Breast epithelium (tissue), 4 donors: ENCODE results near the gene STXBP6. TPM values are rescaled to one million over a fixed set of nuclear protein-coding genes. Genes with fewer than 3 reads are reported as not detected.

Experiments used
- DNase-seq, 2 donors: peaks; one replicate each; pipeline ENCODE4 v3.0.0-alpha.2; 2019; ENCODE audit warnings: low spot score in 2 of 2
- H3K27ac ChIP-seq, 2 donors: fragments of 200-600 bp; sonication (generic) in 1 of 2; one replicate each; pipeline ENCODE4 v1.5.1; 2016 to 2019; ENCODE audit warnings: mild to moderate bottlenecking in 1 of 2
- H3K27me3 ChIP-seq, 2 donors: fragments of 200-600 bp; sonication (generic) in 1 of 2; one replicate each; pipeline versions ENCODE4 v1.5.1 to v1.6.0; 2017 to 2019; ENCODE audit warnings: control low read depth in 1 of 2, mild to moderate bottlenecking in 1 of 2
- H3K36me3 ChIP-seq: fragments of 200-600 bp; one replicate; pipeline ENCODE4 v1.5.1; 2019
- H3K4me1 ChIP-seq, 2 donors: fragments of 200-600 bp; sonication (generic); one replicate each; pipeline ENCODE4 v1.5.1; 2016 to 2019; ENCODE audit warnings: control low read depth in 1 of 2
- H3K4me3 ChIP-seq, 3 donors: fragments of 200-600 bp; sonication (generic); 1 replicate in 2 of 3; 2 replicates in 1 of 3; pipeline ENCODE4 v1.5.1; 2016 to 2019; ENCODE audit warnings: mild to moderate bottlenecking in 3 of 3, moderate library complexity in 2 of 3
- H3K9me3 ChIP-seq, 2 donors: fragments of 200-600 bp; sonication (generic) in 1 of 2; one replicate each; pipeline ENCODE4 v1.5.1; 2016 to 2019; ENCODE audit warnings: control low read depth in 1 of 2
- CTCF ChIP-seq, 3 donors: fragments of 450-650 bp; IDR thresholded peaks; one replicate each; pipeline ENCODE4 v1.5.1; 2016 to 2017; ENCODE audit warnings: antibody characterized with exemption in 3 of 3, mild to moderate bottlenecking in 3 of 3, moderate library complexity in 3 of 3
- POLR2A ChIP-seq: fragments of 450-650 bp; IDR thresholded peaks from one replicate; pipeline ENCODE4 v1.6.1; 2016; ENCODE audit warnings: antibody characterized with exemption, mild to moderate bottlenecking, moderate library complexity
- POLR2AphosphoS5 ChIP-seq, 3 donors: sonication (generic); formaldehyde crosslinking; IDR thresholded peaks; one replicate each; pipeline ENCODE4 v1.6.1; 2017; ENCODE audit warnings: antibody characterized with exemption in 3 of 3
- intact Hi-C: fragments of 100-400 bp; cut with DNase I; formaldehyde crosslinking; loops from one replicate; pipeline ENCODE4 v1.15.1; 2023; ENCODE audit warnings: low total_unique reads
- total RNA-seq, 3 donors: library from RNA; depleted of rRNA; stranded (reverse); fragments of >200 nt; gene quantifications; one replicate each; pipeline ENCODE4 v1.1.0, GENCODE V29; 2016

Gene STXBP6
- total RNA-seq, 3 donors from 2014 or later: 2.6 to 8.3 (median 5.3) TPM

GRCh38 chr14:24829862-24830261 is 220.1 kb downstream of the STXBP6 start:
- Histone ChIP-seq H3K27me3 (no peaks in the 10 kb centered on the region), H3K4me3 (no peak overlapping the region), H3K36me3 (no peaks in the 10 kb centered on the region), H3K27ac (no peak overlapping the region), H3K9me3 (no peaks in the 10 kb centered on the region), H3K4me1 (no peaks in the 10 kb centered on the region)
- no peak for DNase-seq
- intact Hi-C loops: no loop called here
- TF ChIP-seq POLR2AphosphoS5 (IDR thresholded peaks at IDR 0.05): no peak
- no peak for TF ChIP-seq CTCF (IDR thresholded peaks at IDR 0.05)
- TF ChIP-seq POLR2A: no peak

- H3K36me3 ChIP-seq: no peaks in the 10 kb centered on the region
- H3K9me3 ChIP-seq: no peaks in the 10 kb centered on the region
- no peaks in the 10 kb centered on the region for H3K27me3 ChIP-seq
- H3K4me3 ChIP-seq: no peak overlapping the region
- TF ChIP-seq POLR2AphosphoS5 (IDR thresholded peaks at IDR 0.05): no peak
- no peak for TF ChIP-seq POLR2A
- no peak for TF ChIP-seq CTCF (IDR thresholded peaks at IDR 0.05)
- intact Hi-C loops: no loop called here
- no peak for DNase-seq
- no peak overlapping the region for H3K27ac ChIP-seq
- no peaks in the 10 kb centered on the region for H3K4me1 ChIP-seq
Measured at GRCh38 chr14:24828486-24828885, 221.5 kb downstream of the STXBP6 start.

GRCh38 chr14:24826390-24826789 is 223.6 kb downstream of the STXBP6 start:
- intact Hi-C loops: no loop called here
- Histone ChIP-seq H3K4me3 (no peak overlapping the region), H3K27me3 (no peaks in the 10 kb centered on the region), H3K27ac (no peak overlapping the region), H3K4me1 (no peaks in the 10 kb centered on the region), H3K36me3 (no peaks in the 10 kb centered on the region), H3K9me3 (no peaks in the 10 kb centered on the region)
- no peak for TF ChIP-seq POLR2A
- no peak for TF ChIP-seq CTCF (IDR thresholded peaks at IDR 0.05)
- no peak for TF ChIP-seq POLR2AphosphoS5 (IDR thresholded peaks at IDR 0.05)
- no peak for DNase-seq

GRCh38 chr14:24820616-24821015 is 229.3 kb downstream of the STXBP6 start:
- Histone ChIP-seq H3K4me1 (no peaks in the 10 kb centered on the region), H3K36me3 (no peaks in the 10 kb centered on the region), H3K27me3 (no peaks in the 10 kb centered on the region), H3K4me3 (no peak overlapping the region), H3K27ac (no peak overlapping the region), H3K9me3 (no peaks in the 10 kb centered on the region)
- no peak for DNase-seq
- TF ChIP-seq POLR2A: no peak
- no peak for TF ChIP-seq POLR2AphosphoS5 (IDR thresholded peaks at IDR 0.05)
- no peak for TF ChIP-seq CTCF (IDR thresholded peaks at IDR 0.05)
- intact Hi-C loops: no loop called here

- Histone ChIP-seq H3K27ac (no peak overlapping the region), H3K9me3 (no peaks in the 10 kb centered on the region), H3K4me3 (no peak overlapping the region), H3K27me3 (no peaks in the 10 kb centered on the region), H3K4me1 (no peaks in the 10 kb centered on the region), H3K36me3 (no peaks in the 10 kb centered on the region)
- TF ChIP-seq POLR2A (no peak), POLR2AphosphoS5 (IDR thresholded peaks at IDR 0.05) (no peak)
- DNase-seq: no peak
- intact Hi-C loops: no loop called here
Measured at GRCh38 chr14:24818823-24819341, 231.1 kb downstream of the STXBP6 start.
